Astrocyte of the cerebellum (primary cell): ENCODE measurements around the gene SETBP1.
A peak's percentile ranks its signal among the peaks of the same experiment; 100 is the strongest.

Experiments
- DNase-seq: peaks from one replicate; pipeline ENCODE4 v3.0.0-alpha.2; 2011; ENCODE audit warnings: low read depth
- H3K4me3 ChIP-seq: 2 replicates; pipeline ENCODE4 v1.5.1; 2011; ENCODE audit warnings: mild to moderate bottlenecking, low read depth, low read length, moderate library complexity
- CTCF ChIP-seq: IDR thresholded peaks from 2 replicates; pipeline ENCODE4 v1.5.1; 2012; ENCODE audit warnings: low read length, low read depth, moderate library complexity, mild to moderate bottlenecking; ENCODE audit errors: missing control alignments
- in situ Hi-C: cut with HindIII; loops from 2 replicates; pipeline ENCODE4 v1.10.0; 2017; ENCODE audit warnings: low sequenced_read_pairs

The SETBP1 gene

GRCh38 chr18:44899832-44900231, 219.1 kb downstream of the SETBP1 start:
- no peak overlapping the region for H3K4me3 ChIP-seq
- peak; percentile 3 for TF ChIP-seq CTCF
- in situ Hi-C loops: no loop called here
- no peak for DNase-seq

GRCh38 chr18:44900627-44901026, 219.9 kb downstream of the SETBP1 start:
- no peak overlapping the region for H3K4me3 ChIP-seq
- no peak for TF ChIP-seq CTCF
- no peak for DNase-seq
- in situ Hi-C loops: no loop called here

- DNase-seq: no peak
- no peak overlapping the region for H3K4me3 ChIP-seq
- in situ Hi-C loops: no loop called here
- TF ChIP-seq CTCF: no peak
Observed at GRCh38 chr18:44901283-44901682, 220.6 kb downstream of the SETBP1 start.

GRCh38 chr18:44903327-44903726, 222.6 kb downstream of the SETBP1 start:
- DNase-seq: no peak
- no peak overlapping the region for H3K4me3 ChIP-seq
- in situ Hi-C loops: no loop called here
- TF ChIP-seq CTCF: no peak

GRCh38 chr18:44904768-44905167, 224.1 kb downstream of the SETBP1 start:
- DNase-seq: no peak
- no peak for TF ChIP-seq CTCF
- in situ Hi-C loops: no loop called here
- no peak overlapping the region for H3K4me3 ChIP-seq

GRCh38 chr18:44909191-44909719, 228.6 kb downstream of the SETBP1 start:
- in situ Hi-C loops: no loop called here
- no peak for TF ChIP-seq CTCF
- DNase-seq: no peak
- H3K4me3 ChIP-seq: no peak overlapping the region

GRCh38 chr18:44911260-44911659, 230.6 kb downstream of the SETBP1 start:
- in situ Hi-C loops: no loop called here
- TF ChIP-seq CTCF: no peak
- DNase-seq: no peak
- H3K4me3 ChIP-seq: no peak overlapping the region
